Measurements from ENCODE around the gene SNX17.
A peak's percentile ranks its signal among the peaks of the same experiment; 100 is the strongest.

Gene SNX17

GRCh38 chr2:27369471-27370025 lies 868 bp upstream of the SNX17 start:
- DNase-seq, result no peak

GRCh38 chr2:27370816-27371620 lies 602 bp downstream of the SNX17 start:
- DNase-seq, result peak; percentile 15

- DNase-seq, result no peak
Observed at GRCh38 chr2:27372937-27373336, 2.5 kb downstream of the SNX17 start.

GRCh38 chr2:27373567-27373966 lies 3.2 kb downstream of the SNX17 start:
- DNase-seq, result no peak

- no peak for DNase-seq
Observed at GRCh38 chr2:27375513-27376099, 5.2 kb downstream of the SNX17 start.

- DNase-seq, result no peak
Observed at GRCh38 chr2:27376151-27376865, 5.9 kb downstream of the SNX17 start.

- no peak for DNase-seq
Observed at GRCh38 chr2:27376866-27377617, 6.6 kb downstream of the SNX17 start.

GRCh38 chr2:27377618-27378095 lies 7.2 kb downstream of the SNX17 start:
- no peak for DNase-seq

GRCh38 chr2:27378096-27378808 lies 7.8 kb downstream of the SNX17 start:
- DNase-seq, result no peak

GRCh38 chr2:27378809-27379290 lies 8.4 kb downstream of the SNX17 start:
- DNase-seq, result no peak

GRCh38 chr2:27379383-27379835 lies 9.0 kb downstream of the SNX17 start:
- DNase-seq, result no peak

- peak; percentile 44 for DNase-seq
Observed at GRCh38 chr2:27379836-27380625, 9.6 kb downstream of the SNX17 start.

GRCh38 chr2:27380626-27381545 lies 10.5 kb downstream of the SNX17 start, which contains the start of gene ZNF513:
TSS of gene ZNF513 (minus strand) at chr2:27380734. CDS start at chr2:27380526, 208 bp downstream.
- peak; percentile 80 for DNase-seq

GRCh38 chr2:27381577-27382181 lies 11.3 kb downstream of the SNX17 start:
- DNase-seq, result no peak

GRCh38 chr2:27390822-27391679 lies 20.6 kb downstream of the SNX17 start:
- no peak for DNase-seq

- DNase-seq, result no peak
Observed at GRCh38 chr2:27393225-27393624, 22.8 kb downstream of the SNX17 start.

- no peak for DNase-seq
Observed at GRCh38 chr2:27398962-27399361, 28.5 kb downstream of the SNX17 start.
